IPS-20b (cell line): Measurements from ENCODE around the gene PHLDB1.

Experiments used
- H3K27ac ChIP-seq: one replicate; pipeline ENCODE4 v1.5.1; 2013; ENCODE audit warnings: low read length
- H3K27me3 ChIP-seq: 2 replicates; pipeline ENCODE4 v1.6.1; 2013; ENCODE audit warnings: mild to moderate bottlenecking, low read length, inconsistent platforms; ENCODE audit not compliant: insufficient read depth
- H3K36me3 ChIP-seq: 2 replicates; pipeline ENCODE4 v1.6.1; 2013; ENCODE audit warnings: low read depth, mild to moderate bottlenecking, inconsistent platforms, low read length, moderate library complexity; ENCODE audit not compliant: insufficient read depth
- H3K4me1 ChIP-seq: 2 replicates; pipeline ENCODE4 v1.6.1; 2013; ENCODE audit warnings: mild to moderate bottlenecking, control low read depth, inconsistent platforms, low read length, moderate library complexity; ENCODE audit not compliant: insufficient read depth
- H3K4me3 ChIP-seq: 2 replicates; pipeline ENCODE4 v1.5.1; 2013; ENCODE audit warnings: mild to moderate bottlenecking, low read length, inconsistent platforms
- H3K9ac ChIP-seq: 2 replicates; pipeline ENCODE4 v1.6.1; 2013; ENCODE audit warnings: low read depth, mild to moderate bottlenecking, inconsistent platforms, low read length, moderate library complexity
- H3K9me3 ChIP-seq: 2 replicates; pipeline ENCODE4 v1.6.1; 2013; ENCODE audit warnings: mild to moderate bottlenecking, low read depth, low read length, inconsistent platforms; ENCODE audit not compliant: insufficient read depth

The PHLDB1 gene

DNA sequence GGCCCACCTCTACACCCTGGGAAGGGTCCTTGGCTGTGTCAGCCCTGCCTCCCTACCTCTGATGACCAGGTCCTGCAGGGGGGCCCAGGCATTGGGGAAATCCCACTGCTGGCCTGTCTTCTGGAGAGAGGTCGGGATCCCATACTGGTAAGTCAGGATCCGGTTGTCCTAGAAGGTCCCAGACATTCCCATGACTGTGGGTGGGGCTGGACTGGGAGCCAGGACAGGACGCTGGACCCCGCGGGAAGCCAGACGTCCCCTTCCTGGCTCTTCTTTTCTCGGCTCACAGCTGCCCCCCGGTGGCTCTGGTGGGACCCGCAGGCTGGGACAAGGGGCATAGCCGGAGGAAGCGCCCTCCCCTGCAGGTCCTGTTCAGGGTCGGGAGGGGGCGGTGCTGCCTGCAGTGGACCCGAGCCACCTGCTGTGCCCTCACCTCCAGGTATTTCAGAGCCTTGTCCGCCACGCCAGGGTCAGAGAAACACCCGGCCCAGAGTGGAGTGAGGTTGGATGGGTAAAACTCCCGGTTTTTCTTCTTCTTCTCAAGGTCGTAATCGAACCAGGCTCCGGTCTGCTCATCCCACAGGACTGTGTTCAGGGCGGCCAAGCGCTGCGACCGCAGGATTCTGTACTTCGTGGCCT lies 52.0 kb downstream of the PHLDB1 start:
- no peak overlapping the region for H3K9ac ChIP-seq
- H3K4me3 ChIP-seq: peak overlapping the region; percentile 3; the same call in 1 of the 2 replicates

DNA sequence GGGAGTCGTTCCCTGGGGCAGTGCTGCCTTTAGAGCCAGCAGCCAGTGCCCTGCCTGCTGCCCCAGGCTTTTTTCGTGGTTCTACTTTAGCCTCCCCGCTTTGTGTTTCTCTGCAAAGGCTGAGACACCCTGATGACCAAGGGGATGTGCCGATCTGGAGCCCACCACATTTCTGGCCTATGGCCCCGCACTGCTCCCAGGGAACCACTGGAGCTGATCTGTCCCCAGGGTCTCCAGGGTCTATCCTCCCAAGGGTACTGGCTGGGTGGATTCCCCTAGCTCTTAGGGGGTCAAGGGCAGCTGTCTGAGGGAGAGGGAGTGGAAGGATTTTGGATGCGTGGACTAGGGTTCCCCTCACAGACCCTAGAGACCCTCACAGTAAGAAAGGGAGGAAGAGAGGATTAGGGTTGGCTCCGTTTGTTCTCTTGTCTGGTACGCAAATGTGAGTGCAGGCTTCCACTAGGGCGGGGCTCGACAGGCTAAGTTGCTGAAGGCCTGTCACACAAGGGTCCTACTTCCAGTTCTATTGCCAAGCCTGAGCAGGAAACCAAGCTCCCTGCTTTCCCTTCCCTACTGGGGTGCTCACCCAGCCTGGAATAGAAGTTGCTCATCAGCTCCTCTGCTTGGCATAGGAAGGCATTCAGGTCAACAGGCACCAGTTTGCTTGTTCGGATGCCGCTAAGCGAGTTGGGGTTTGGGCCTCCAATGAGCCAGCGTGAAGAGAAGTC lies 52.7 kb downstream of the PHLDB1 start:
- H3K9me3 ChIP-seq: no peaks in the 10 kb centered on the region
- H3K9ac ChIP-seq: no peak overlapping the region
- H3K27me3 ChIP-seq: no peaks in the 10 kb centered on the region
- H3K36me3 ChIP-seq: peaks cover 25% of the 10 kb centered on the region
- H3K4me1 ChIP-seq: peaks cover 10% of the 10 kb centered on the region
- H3K4me3 ChIP-seq: peak overlapping the region; percentile 3; the same call in 1 of the 2 replicates
- H3K27ac ChIP-seq: no peak overlapping the region

More for the DNA sequence above, 52.0 kb downstream of the PHLDB1 start:
- H3K9me3 ChIP-seq: no peaks in the 10 kb centered on the region
- no peak overlapping the region for H3K27ac ChIP-seq
- no peaks in the 10 kb centered on the region for H3K27me3 ChIP-seq
- H3K36me3 ChIP-seq: peaks cover 30% of the 10 kb centered on the region
- H3K4me1 ChIP-seq: peaks cover 10% of the 10 kb centered on the region

DNA sequence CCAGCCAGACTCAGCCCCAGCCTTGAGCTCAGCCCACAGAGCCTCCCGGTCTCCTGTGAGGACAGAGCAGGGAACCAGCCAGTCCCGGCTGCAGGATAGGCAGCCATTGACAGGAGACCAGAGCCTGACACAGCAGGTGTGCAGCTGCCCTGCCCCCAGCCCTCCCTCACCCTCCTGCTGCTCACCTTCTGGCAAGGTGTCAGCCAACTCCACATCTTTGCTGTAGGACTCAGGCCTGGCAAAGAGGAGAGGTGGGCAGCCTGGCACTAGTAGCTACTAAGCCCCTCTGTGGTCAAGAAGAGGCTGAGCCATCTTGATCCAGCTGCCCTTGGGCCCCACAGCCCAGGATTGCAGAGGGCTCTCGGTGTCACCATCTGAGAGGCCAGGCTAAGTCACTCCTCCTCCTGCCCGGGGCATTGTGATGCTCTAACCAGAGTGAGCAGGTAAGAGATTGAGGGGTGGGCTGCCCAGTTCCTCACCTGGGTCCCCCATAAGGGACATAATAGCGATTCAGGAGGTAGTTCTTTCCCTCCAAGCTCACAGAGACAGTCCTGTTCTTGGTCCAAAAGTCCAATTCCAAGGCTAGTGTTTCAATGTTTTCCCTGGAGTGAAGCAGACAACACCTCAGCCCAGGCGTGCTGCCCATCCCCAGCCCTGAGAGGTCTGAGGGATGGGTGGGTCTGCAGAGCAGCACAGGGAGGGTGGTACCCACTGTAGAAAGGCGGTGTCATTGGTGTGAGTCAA lies 53.4 kb downstream of the PHLDB1 start:
- H3K4me1 ChIP-seq: peaks cover 10% of the 10 kb centered on the region
- no peaks in the 10 kb centered on the region for H3K9me3 ChIP-seq
- no peak overlapping the region for H3K27ac ChIP-seq
- no peaks in the 10 kb centered on the region for H3K27me3 ChIP-seq
- no peak overlapping the region for H3K4me3 ChIP-seq
- H3K9ac ChIP-seq: no peak overlapping the region
- H3K36me3 ChIP-seq: peaks cover 18% of the 10 kb centered on the region

DNA sequence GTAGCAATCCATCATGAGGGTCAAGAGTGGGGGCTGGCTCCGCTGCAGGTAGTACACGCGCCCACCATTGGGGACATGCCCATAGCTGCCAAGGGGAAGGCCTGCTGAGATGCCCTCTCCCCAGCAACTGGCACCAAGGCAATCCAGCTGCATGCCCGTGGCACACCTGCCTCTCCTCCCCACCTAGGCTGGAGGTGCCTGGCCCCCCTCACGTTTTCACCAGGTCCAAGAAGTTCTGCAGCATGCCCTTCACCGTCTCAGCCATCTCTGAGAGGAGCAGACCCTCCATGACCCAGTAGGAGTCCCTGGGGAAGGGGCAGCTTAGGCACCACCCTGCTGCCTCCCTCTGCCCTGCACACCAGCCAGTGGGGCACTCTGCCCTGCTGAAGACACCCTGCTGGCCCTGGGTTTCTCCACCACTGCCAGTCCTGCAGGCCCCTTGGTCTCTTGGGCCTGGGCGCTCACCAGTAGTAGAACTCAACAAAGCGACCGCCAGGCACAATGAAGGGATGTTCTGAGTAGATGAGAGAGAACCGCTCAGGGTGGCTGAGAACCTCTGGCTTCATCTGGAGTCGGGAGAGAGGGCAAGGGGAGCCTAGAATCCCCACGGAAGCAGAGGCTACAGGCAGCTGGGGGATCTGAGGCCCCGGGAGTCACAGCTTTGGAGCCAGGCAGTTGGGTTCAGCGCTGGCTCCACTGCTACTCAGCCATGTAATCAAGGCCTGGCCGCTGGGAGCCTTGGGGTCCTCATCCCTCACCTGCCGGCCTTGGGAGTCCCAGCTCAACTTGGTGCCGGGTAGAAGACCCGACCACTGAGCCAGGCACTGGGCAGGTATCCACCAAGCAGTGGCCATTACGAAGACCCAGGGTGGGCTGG lies 54.2 kb downstream of the PHLDB1 start:
- Histone ChIP-seq H3K4me1 (peaks cover 10% of the 10 kb centered on the region), H3K9me3 (no peaks in the 10 kb centered on the region), H3K27ac (no peak overlapping the region), H3K36me3 (peaks cover 10% of the 10 kb centered on the region; the same call in 1 of the 2 replicates), H3K27me3 (no peaks in the 10 kb centered on the region), H3K4me3 (no peak overlapping the region), H3K9ac (no peak overlapping the region)

DNA sequence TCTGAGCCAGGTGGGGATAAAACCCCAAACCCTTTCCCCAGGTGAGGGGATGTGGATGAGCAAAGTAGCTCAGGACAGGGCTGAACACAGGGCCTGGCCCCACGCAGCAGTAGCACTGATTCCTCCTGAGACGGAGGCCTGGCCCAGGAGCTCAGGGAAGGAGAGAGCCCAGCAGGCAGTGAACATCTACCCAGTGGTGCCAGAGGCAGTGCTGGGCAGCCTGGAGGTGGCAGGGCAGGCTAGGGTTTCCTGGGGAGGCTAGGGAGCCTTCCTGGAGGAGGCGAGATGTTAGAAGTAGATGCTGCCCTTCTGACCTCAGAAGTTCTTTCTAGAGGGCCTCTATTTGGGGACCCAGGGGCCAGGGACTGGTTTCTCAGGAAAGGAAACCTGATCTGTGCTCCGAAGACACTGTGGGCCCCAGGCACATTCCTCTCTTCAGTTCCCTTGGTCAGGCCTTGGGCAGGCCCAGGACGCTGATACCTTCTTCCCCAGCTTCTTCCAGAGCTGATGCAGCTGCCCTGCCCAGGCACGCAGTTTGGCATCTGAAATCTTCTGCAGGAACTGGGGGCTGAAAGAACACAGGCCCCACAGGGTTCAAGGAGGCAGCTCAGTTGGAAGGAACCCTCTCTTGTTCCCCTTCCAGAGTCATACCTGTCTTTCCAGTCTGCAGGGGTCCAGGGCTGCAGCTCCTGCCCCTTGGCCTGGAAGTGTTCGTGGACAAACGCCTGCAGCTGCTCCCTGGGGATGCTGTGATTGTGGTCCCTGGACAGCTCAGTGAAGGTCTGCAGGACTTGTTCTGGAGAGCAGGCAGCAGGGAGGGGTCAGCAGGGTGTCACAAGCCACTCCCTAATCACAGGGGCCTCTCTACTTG lies 55.2 kb downstream of the PHLDB1 start:
- Histone ChIP-seq H3K27me3 (no peaks in the 10 kb centered on the region), H3K9ac (no peak overlapping the region), H3K4me3 (no peak overlapping the region), H3K27ac (no peak overlapping the region), H3K9me3 (no peaks in the 10 kb centered on the region), H3K36me3 (peaks cover under 1% of the 10 kb centered on the region; the same call in 1 of the 2 replicates), H3K4me1 (peaks cover 10% of the 10 kb centered on the region)

DNA sequence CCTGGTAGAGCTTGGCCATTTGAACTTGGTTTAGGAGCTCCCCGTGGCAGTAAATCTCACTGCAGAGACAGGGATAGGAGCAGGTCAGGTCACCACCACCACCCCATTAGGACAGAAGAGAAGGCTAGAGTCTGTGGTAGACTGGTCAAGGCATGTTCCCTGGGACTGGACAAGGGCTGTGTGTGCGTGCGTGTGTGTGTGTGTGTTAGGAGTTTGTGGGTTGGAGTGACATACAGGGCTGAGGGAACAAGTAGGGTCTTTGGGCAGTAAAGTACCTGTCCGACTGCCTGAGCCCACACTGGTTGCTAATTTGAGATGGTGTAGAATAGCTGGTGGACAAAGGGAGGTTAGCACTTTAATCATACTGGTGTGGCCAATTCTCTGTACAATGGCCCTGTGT lies 56.0 kb downstream of the PHLDB1 start:
- H3K4me1 ChIP-seq: peaks cover 10% of the 10 kb centered on the region
- no peak overlapping the region for H3K4me3 ChIP-seq
- H3K27ac ChIP-seq: no peak overlapping the region

DNA sequence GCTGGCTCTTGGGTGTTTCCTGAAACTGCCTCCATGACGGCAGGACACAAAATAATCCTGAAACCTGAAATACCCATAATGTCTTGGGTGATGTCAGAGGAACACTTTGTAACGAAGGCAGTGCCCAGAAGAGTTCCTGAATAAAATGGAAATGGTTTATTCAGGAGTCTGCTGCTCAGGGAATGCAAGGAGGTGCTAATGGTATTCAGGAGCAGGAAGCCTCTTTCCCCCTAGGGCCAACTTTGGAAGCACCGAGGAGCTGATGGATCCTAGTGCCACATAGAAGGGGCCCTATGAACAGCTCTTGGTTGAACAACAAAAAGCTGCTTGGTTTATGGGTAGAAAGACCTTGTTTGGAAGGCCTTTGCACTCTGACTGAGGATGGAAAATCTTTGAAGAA lies 56.5 kb downstream of the PHLDB1 start:
- H3K36me3 ChIP-seq: no peaks in the 10 kb centered on the region
- H3K9ac ChIP-seq: no peak overlapping the region
- H3K4me3 ChIP-seq: no peak overlapping the region
- H3K27me3 ChIP-seq: no peaks in the 10 kb centered on the region
- no peak overlapping the region for H3K27ac ChIP-seq
- H3K9me3 ChIP-seq: no peaks in the 10 kb centered on the region
- peaks cover 10% of the 10 kb centered on the region for H3K4me1 ChIP-seq

More for the DNA sequence above, 56.0 kb downstream of the PHLDB1 start:
- no peaks in the 10 kb centered on the region for H3K27me3 ChIP-seq
- no peaks in the 10 kb centered on the region for H3K36me3 ChIP-seq
- H3K9ac ChIP-seq: no peak overlapping the region
- H3K9me3 ChIP-seq: no peaks in the 10 kb centered on the region

DNA sequence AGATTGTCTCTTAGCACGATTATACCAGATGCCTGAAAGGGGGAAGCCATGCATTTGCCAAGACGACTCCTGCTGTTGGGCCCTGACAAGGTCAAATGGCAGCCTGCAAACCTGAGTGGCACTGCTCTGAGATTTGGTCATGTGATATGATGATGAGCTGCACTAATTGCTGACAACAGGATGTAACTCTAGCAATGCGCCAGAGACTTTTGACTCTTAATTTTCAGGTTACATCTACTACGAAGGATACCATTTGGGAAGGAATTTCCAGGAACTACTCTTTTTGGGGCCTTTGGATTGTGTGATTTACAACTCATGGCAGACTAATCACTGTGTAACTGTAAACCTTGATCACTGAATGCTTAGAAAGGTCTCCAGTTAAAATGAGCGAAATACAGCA lies 59.0 kb downstream of the PHLDB1 start:
- Histone ChIP-seq H3K36me3 (no peaks in the 10 kb centered on the region), H3K9ac (no peak overlapping the region), H3K4me3 (no peak overlapping the region), H3K27ac (no peak overlapping the region), H3K27me3 (no peaks in the 10 kb centered on the region), H3K4me1 (no peaks in the 10 kb centered on the region), H3K9me3 (no peaks in the 10 kb centered on the region)

DNA sequence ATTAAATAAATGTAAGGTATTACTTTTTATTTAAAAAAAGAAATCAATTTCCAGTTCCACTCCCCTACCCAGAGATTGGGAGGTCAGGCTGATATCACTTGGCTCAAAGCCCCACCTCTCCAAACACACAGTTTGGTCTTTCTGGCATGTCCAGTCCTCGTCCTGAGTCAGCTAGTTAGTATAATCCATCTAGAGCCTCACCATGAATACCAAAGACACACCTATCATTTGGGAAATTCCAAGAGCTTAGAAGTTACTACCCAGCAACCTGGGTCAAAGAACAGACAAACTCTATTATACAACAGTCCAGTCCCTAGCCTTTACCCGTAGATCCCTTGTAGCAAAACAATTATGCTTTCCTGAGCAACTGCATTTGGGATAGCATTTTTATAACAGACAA lies 62.6 kb downstream of the PHLDB1 start:
- Histone ChIP-seq H3K36me3 (no peaks in the 10 kb centered on the region), H3K27me3 (no peaks in the 10 kb centered on the region), H3K4me1 (no peaks in the 10 kb centered on the region), H3K9me3 (no peaks in the 10 kb centered on the region), H3K27ac (no peak overlapping the region), H3K4me3 (no peak overlapping the region), H3K9ac (no peak overlapping the region)

DNA sequence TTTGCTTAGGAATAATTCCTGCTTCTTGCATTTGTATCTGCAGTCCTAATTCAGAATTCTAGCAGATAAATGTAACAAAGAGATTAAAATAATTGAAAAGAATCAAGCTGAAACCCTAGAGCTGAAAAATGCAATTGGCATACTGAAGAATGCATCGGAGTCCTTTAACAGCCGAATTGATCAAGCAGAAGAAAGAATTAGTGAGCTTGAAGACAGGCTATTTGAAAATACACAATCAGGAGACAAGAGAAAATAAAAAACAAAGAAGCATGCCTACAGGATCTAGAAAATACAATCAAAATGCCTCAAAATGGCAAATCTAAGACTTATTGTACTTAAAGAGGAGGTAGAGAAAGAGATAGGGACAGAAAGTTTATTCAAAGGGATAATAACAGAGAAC lies 63.8 kb downstream of the PHLDB1 start:
- H3K36me3 ChIP-seq: no peaks in the 10 kb centered on the region
- no peak overlapping the region for H3K4me3 ChIP-seq
- H3K27me3 ChIP-seq: no peaks in the 10 kb centered on the region
- no peaks in the 10 kb centered on the region for H3K4me1 ChIP-seq
- no peak overlapping the region for H3K9ac ChIP-seq
- peaks cover 10% of the 10 kb centered on the region; the same call in 1 of the 2 replicates for H3K9me3 ChIP-seq
- H3K27ac ChIP-seq: no peak overlapping the region
